OCI-LY3 (cell line): ENCODE results near the gene HIVEP2.

Experiments used
- CTCF ChIP-seq: fragments of 200-600, 300-600 bp; sonication (generic); IDR thresholded peaks from 2 replicates; pipeline ENCODE4 v1.5.1; 2014; ENCODE audit warnings: antibody characterized with exemption, low read length, low read depth
- EZH2phosphoT487 ChIP-seq: fragments of 200-600 bp; shearing (Covaris generic); IDR thresholded peaks from 2 replicates; pipeline ENCODE4 v1.6.1; 2018; ENCODE audit warnings: antibody characterized with exemption, mixed run types, low read depth

- no peak for TF ChIP-seq CTCF
- no peak for TF ChIP-seq EZH2phosphoT487
Observed at GRCh38 chr6:142960098-142960497, 15.1 kb upstream of the HIVEP2 start.
